Daoy (cell line): Measurements from ENCODE around the gene SNX15. TPM values are rescaled to one million over a fixed set of nuclear protein-coding genes. Genes with fewer than 3 reads are reported as not detected.
A peak's percentile ranks its signal among the peaks of the same experiment; 100 is the strongest.

ENCODE experiments used
- DNase-seq: peaks from one replicate; pipeline ENCODE4 v3.0.0-alpha.2; 2015; ENCODE audit warnings: low read depth
- total RNA-seq: library from RNA; depleted of rRNA; stranded (reverse); fragments of >200 nt; shearing (Covaris generic); gene quantifications from 2 replicates; pipeline ENCODE4 v1.2.3, GENCODE V29; 2014

Gene SNX15
- total RNA-seq, 1 experiment from 2014 or later: 17.9 TPM

DNA sequence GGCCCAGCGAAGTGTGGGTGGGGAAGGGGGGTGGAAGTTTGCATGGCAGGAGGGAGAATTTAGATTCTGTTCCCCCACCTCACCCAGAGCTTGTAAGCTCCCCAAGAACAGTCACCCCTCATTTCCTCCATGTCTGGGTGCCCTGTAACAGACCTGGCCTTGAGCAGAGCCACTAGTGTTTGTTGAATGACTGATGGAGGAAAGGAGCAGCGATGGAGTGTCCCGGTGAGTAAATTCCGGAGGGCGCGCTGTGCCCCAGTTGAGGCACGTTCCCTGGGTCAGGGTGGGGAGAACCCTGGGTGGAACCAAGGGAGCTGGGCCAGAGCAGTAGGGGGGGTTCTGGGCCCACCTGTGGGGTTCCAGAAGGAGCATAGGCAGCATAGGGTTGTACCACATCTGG lies 30.3 kb downstream of the SNX15 start:
- DNase-seq: no peak

DNA sequence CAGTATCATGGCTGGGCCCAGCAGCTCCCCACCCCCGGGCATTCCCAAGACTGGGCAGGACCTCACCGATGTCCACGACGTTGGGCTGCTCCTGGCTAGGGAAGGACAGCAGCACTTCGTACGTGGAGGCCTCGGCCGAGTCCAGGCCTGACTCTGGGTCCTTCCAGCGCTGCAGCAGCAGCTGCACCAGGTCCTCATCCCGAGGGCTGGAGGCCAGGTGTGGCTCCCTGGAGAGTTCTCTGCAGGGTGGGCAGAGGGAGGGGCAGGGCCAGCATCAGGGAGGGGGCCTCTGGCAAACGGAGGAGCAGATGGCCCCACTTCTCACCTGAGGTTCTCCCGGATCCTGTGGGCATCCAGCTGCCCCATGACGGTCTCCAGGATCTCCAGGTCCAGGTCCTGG lies 30.8 kb downstream of the SNX15 start:
- no peak for DNase-seq

DNA sequence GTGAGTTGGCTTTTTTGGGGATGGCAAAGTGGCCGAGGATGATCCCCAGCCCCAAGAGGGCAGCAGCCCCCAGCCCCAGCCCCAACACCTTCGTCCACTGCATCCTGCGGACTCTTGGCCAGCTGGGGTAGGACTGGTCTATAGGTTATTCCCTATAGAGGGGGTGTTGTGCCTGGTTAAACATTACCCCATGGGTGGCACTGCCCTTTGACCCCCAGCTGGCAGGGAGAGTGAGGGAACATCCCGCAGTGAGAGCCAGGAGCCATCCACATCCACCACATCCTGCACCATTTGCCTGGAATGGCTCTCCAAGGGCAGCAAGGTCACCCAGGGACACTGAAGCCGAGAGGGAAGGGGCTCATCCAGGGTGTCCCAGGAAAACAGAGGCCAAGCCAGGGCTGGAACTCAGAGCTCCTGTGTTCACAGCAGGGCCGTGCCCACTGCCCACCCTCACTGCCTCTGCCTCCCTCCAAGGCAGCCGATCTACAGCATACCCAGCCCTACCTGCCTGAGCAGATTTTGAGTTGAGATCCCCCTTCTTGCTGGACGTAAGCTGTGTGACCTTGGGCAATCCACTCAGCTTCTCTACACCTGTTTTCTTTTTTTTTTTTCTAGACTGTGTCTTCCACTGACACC lies 31.3 kb downstream of the SNX15 start, which contains the start of gene NAALADL1:
Gene NAALADL1 (minus strand): TSS at position 135 of the 636 bp plus-strand sequence. CDS start 32 bp downstream, at position 103.
- no peak for DNase-seq

DNA sequence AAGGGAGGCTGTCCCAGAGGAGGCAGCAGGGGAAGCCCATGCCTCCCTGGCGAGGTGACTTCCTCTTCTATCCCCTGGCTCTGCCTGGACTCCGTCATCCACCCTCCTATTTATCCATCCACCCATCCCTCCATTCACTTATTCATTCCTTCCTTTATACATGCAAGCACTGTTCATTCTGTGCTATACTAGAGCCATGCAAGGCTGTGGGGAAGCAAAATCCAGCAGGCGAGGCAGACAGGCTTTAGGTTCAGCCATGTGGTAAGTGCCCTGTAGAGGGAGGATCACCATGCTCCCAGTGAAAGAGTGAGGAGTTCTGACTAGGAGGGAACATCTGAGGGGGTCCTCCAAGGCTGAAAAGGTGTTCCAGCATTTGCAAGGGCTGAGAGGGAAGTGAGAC lies 32.3 kb downstream of the SNX15 start:
- no peak for DNase-seq

DNA sequence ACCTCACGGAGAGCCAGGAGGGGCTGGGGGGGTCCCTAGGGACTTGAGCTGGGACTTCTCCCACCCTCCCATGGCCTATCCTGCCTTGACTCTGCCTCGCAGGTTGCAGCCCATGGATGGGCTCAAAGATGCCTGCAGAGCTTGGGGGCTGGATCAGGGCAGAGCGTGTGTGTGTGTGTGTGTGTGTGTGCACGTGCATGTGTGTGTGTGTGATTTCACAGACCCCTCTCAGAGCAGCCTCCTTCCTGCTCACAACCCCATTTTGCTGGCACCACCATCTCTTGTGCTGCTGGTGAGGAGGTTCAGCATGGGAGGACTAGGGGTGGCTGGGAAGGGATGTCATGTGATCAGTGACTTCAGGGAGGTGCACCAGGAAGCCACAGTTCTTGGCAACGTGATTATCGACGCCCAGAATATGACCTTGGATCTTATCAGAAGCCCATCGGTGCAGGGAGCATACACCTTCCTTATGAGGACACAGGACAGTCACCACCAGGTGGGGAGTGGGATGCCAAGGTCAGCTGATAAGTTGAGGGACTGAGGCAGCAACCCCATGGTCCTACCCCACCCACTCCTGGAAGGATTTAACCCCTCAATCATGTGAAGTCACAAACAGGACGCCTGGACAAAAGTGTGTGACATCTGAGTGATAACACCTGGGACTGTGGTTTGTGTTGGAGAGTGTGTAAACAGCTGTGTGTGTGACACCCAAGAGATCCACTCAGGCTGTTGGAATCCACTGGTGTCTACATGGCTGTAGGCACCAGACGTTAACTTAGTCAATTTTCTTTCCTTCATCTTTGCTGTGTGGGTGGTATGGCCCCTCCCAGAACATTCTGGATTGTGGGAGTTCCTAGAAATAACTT lies 33.0 kb downstream of the SNX15 start:
- DNase-seq: no peak

DNA sequence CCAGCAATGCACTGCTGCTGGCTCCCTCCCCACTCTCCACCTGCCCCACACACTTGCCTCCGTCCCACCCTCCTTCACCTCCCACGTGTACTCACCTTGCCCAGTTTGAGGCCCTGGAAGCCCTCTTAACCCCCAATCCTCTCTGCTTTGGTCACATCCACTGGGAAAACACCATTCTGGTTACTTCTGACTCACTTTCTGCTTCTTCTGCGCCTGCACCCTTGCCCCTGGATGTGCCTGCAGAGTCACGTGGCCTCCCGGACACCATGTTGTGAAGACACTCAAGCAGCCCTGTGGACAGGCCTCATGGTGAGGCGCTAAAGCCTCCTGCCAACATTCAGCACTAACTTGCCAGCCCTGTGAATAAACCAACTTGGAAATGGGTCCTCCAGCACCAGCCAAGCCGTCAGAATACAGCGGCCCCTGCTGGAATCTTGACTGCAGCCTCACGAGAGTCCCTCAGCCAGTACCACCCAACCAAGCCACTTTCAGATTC lies 33.7 kb downstream of the SNX15 start:
- peak; percentile 23 for DNase-seq

DNA sequence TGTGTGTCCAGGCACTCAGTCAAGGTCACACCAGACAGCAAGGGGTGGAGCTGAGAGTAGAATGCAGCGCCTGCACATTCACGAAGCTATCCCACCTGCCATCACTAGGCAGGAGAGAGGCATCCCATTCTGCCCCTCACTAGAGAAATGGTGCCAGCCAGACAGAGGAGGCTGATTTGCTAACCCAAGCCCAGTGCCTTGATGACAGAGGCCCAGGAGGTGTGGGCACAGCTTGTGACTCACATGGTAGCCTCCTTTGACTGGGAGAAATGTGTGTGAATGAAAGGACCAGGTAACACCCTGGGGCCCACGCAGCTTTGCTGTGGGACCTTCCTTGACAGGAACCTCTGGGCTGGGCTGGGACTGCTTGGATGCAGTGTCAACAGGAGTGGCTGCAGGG lies 36.3 kb downstream of the SNX15 start:
- no peak for DNase-seq

DNA sequence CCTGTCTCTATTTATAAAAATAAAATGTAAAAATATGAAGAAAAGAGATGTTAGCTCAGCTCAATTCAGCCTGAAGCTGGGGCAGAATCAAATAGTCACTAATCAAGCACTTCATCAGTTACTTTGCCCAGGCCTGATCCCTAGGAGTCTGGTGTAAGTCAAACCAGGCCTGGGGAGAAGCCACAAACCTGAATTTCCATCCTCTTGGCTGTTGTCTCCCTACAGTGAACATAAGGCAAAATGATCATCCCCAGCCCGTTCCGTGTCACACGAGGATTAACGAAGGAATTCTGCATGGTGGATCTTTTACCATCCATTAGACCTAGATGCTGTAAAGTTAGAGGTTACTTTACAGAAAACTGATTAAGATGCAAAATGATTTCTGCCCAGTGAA lies 37.6 kb downstream of the SNX15 start:
- no peak for DNase-seq

DNA sequence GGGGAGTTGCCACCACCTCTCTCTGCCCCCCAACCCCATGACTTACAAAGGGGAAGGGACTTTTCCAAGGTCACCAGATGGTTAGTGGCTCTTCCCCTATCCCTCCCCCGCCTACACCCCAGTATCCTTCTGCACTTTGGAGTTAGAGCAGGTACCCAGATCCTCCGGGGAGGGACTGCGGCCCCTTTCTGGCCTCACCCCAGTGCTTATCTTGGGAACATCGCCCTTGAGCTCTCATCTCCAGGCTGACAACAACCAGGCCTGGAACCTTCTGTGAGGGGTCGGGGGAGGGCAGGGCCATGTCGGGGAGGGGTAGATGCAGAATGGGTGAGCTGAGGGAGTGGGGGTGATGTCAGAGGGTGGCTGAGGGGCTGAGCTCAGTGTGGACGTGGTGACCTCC lies 38.6 kb downstream of the SNX15 start:
- DNase-seq: no peak

DNA sequence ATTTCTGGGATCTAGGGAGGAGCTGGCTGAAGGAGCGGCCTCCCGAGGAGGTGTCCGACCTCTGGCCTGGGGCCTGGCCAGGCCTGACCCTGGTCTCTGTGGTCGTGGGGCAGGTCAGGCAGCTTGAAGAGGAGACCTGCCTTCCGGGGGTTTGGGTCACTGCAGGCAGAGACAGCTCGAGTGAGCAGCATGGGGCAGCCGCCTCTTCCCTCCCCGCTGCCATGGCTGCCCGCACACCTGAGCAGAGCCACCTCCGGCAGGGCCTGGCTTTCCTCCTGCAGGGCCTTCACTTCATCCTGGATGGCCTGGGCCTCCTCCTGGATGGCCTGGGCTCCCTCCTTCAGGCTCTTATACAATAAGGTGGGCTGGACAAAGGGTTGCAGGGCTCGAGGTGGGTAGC lies 39.1 kb downstream of the SNX15 start:
- DNase-seq: no peak

DNA sequence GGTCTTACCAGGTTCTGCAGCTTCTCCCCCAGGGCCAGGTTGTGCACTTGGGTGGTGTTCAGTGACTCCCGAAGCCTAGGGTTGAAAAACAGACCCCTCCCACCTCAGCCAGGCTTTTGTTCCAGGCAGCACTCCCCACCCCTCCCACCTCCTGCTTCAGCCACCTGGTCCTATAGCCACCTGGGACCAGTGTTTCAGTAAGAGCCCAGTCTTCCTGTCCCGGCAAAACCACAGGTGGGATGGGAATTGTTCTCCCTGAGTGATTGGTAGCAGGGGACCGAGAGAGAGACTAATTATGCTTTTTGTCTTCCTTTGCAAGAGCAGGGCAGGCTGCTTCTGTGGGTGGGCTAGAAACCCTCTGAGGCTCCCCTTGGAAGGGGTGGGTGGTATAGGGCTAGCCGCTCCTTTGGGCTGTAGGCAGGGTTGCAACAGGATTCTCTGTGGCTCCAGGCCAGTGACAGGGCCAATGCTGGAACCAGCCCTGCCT lies 39.6 kb downstream of the SNX15 start:
- no peak for DNase-seq

DNA sequence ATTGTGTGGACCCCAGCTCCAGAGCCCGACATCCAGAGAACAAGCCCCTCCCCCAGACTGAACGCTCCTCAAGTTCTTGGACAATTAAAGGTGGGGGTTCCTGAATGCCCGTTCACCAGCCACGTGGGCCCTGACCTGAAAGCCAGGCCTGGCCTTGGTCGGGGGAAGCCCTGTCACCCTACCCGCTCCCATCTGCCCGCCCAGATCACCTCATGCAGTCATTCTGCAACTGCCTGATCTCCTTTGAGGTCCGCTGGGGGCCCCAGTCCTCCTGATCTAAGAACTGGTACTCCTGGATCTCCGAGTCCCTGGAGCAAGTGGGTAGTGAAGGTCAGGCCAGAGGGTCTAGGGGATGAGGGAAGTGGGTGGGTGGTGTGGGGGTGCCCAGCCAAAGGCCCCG lies 40.2 kb downstream of the SNX15 start:
- DNase-seq: no peak

DNA sequence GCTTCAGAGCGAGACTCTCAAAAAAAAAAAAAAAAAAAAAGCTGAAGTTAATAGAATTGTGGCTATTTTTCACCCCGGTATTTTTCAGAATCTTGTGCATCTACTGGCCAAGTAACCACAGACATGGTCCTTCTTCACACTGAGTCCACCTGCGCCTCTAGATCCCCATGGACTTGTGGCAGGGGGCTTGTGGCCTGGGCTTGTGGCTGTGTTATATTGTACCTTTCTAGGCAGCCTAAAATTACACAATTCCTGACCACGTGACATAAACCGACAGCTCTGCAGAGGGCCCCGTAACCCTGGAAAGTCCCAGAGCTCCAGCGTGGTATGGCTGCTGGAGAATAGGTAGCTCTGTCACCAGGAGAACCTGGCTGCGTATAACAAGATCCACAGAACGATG lies 42.0 kb downstream of the SNX15 start:
- peak; percentile 30 for DNase-seq

DNA sequence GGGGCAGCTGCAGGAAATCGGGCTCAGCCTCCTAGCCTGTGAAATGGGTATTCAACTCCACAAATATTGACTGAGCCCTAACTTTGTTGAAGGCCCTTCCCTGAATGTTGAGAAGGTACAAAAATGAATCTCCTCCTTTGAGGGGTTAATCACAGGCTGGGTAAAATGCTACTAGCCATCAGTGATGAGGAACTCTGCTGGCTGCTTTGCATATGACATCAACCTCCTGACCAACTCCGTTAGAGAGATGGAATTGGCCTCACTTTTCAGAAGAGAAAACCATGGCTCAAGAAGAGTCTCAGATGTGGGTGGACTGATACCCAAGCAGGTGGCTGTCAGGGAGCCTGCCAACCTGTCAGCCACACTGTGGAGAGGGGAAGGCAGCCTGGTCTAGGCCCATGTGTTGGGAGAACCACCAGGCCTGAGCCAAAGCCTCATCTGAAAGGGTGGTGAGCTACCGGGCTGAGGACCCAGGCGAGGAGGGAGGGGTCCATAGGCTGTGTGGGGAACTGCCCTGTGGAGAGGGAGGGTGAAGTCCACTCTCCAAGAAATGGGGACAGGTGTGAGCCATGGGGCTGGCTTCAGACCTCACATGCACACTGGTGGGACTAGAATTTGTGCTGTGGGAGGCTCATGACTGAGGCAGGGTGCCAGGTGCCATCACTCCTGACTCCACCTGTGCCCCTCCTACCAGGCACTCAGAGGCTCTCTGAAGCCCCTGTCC lies 44.8 kb downstream of the SNX15 start:
- no peak for DNase-seq

DNA sequence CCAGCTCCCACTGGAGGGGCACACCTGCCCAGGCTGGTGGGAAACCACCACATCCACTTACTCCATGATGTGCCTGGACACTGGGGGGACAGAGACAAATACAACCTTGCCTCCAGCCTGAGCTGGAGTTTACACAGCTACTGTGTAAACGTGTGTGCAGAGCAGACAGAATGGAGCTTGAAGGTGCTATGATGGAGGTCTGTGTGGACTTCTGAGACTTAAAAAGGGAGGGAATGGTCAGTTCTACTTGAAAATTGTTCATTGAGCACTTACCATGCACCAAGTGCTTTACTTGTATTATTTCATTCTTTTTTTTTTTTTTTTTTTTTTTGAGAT lies 45.4 kb downstream of the SNX15 start:
- DNase-seq: no peak

DNA sequence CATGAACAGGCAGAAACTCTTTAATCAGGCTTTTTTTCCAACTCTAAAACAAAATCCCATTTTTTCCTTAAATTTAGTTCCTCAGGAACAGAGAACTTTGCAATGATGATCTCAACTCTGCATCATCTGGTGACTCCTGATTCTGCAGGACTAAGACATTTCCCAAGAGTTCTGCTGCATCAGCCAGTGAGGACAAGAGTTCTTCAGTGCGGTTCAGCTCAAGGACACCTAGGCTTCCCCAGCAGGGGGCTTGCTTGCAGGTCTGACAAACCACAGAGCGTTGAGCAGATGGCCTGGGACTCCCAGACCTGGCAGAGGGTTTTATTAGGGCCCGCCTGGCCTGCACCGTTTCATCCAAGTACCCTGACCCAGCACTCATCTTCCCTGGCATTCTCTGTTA lies 50.2 kb downstream of the SNX15 start:
- no peak for DNase-seq

DNA sequence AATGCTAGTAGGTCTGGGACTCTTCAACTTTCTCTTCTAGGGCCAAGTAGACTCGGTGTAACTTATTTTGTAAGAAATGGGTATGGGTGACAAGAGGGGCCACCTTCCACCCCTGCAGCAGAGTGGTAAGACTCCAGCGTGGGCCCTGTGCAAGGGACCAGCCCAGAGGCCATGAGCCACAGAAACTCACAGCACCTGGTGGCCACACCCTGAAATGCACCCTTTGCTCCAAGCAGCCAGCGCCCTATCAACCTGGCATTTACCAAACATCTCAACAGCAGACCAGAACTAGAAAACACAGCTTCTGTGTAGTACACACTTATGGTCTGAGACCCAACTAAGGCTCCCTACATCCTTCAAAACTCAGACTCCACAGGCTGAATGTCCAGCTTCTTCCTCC lies 50.9 kb downstream of the SNX15 start:
- peak; percentile 34 for DNase-seq

DNA sequence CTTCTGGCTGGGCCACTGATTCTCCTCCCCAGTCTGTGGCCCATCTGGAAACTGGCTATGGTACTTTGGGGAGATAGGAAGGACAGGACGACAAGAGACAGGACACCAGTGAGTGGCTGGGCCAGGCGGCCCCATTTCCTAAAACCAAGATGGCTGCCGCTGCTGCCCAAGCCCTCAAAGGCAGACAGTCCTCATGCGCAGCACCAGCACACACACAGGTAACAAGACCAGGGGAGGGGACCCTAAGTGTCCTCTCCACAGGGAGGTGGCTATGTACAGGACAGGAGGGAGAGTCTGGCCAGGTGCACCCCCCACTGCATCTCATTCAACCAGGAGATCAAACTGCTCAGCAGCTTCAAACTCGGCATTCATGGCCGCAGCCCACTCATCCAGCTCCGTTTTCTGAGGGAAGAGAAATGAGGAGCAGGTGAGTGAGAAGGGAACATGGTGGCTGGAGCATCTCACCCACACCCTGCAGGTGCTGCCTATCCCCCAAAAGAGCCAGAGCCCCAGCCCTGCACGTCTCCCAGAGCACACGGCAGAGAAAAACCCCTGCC lies 51.6 kb downstream of the SNX15 start:
- DNase-seq: no peak

DNA sequence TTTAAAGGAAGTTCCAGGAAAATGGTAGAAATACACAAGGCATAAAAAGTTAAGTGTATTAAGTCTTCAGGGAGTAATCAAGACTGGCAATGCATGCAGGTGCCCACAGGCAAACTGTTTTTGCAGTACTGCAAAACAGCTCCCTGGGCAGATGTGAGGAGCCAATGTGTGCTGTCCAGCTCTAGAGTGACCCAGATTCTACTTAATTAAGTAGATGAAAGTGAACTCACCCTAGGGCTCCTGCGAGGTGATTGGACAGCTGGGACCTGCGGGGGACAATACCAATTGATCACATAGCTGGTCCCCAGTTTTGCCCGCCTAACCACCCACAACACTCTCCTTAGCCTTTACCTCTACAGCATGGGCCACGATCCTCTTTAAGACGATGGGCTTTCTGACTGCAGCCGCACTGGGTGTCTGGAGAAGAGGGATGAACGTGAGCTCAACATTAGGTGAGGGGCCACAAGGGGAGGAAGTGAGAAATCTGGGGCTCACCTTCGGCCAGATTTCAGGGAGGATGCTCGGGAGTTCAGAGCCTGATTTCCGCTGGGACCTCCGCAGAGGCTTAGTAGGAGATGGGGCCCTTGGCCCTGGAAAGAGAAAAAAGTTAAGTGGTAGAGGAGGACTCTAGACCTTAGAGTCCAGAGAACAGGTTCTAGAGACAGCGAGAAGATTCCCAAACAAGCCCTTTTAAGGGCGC lies 56.0 kb downstream of the SNX15 start:
- no peak for DNase-seq

DNA sequence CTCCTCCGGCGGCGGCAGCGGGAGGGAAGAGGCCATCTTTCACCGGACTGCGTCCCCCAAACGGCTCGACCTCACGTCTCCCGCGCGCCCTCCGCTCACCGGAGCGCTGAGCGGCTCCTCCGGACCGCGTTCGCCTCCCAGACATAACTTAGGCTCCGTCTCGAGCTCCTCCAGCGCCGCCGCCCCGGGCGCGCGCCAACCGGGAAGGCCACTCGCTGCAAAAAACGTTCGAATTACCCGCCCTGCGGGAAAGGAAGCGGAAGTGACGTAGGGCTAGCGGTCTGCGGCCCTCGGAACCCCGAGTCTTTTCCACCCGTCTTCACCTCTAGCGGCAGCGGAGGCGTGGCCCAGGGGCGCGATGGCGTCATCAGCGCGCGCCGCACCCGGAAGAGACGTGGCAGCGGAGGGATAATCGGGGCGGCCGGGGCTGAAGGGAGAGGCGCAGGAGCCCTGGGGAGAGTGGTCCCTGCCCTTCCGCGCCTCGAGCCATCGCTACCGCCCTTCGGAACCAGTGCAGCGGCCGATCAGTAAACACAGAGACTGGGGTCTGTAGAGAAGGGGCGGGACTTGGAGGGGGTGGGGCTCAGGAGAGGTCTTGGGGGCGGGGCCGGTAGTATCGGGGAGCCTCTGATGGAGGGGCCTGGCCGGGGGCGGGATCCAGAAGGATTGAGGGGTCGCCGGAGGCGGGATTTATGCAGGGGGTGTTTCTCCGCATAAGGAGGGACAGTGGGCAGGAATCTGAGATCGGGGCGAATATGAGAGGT lies 56.8 kb downstream of the SNX15 start, which contains the start of the genes CDCA5 and ZFPL1:
Gene CDCA5 (minus strand): TSS at position 207 of the 764 bp plus-strand sequence. CDS start 62 bp downstream, at position 145.
Gene ZFPL1 (plus strand): TSS at position 389 of the 764 bp plus-strand sequence. CDS start 477 bp downstream, outside the sequence.
- peak; percentile 97 for DNase-seq
